Astrocyte (in vitro differentiated cells and primary cell): ENCODE results near the gene PLIN4. TPM values are rescaled to one million over a fixed set of nuclear protein-coding genes. Genes with fewer than 3 reads are reported as not detected.

Experiments
- DNase-seq: peaks from one replicate; pipeline ENCODE4 v3.0.0-alpha.2; 2010; ENCODE audit warnings: low read depth
- FAIRE-seq: peaks from 2 replicates; lab custom pipeline; 2011; peaks lifted over from hg19 to GRCh38; lab: Jason Lieb, UNC
- H2AFZ ChIP-seq: 2 replicates; pipeline ENCODE4 v1.6.0; 2012; ENCODE audit warnings: low read depth, low read length, inconsistent platforms
- H3K27ac ChIP-seq: 2 replicates; pipeline ENCODE4 v1.5.1; 2011; ENCODE audit warnings: low read depth, low read length, inconsistent platforms
- H3K27me3 ChIP-seq: 2 replicates; pipeline ENCODE4 v1.6.0; 2011; ENCODE audit warnings: low read length, inconsistent platforms; ENCODE audit not compliant: insufficient read depth
- H3K36me3 ChIP-seq: 2 replicates; pipeline ENCODE4 v1.5.1; 2011; ENCODE audit warnings: low read length, inconsistent platforms; ENCODE audit not compliant: insufficient read depth
- H3K4me1 ChIP-seq: 2 replicates; pipeline ENCODE4 v1.5.1; 2011; ENCODE audit warnings: low read length, inconsistent platforms; ENCODE audit not compliant: insufficient read depth
- H3K4me2 ChIP-seq: 2 replicates; pipeline ENCODE4 v1.6.0; 2012; ENCODE audit warnings: low read length, inconsistent platforms
- H3K4me3 ChIP-seq: 2 replicates; pipeline ENCODE4 v1.5.1; 2011; ENCODE audit warnings: low read depth, mild to moderate bottlenecking, low read length, inconsistent platforms; ENCODE audit not compliant: insufficient read depth
- H3K79me2 ChIP-seq: 2 replicates; pipeline ENCODE4 v1.6.0; 2012; ENCODE audit warnings: mild to moderate bottlenecking, low read length, inconsistent platforms; ENCODE audit not compliant: insufficient read depth
- H3K9ac ChIP-seq: 2 replicates; pipeline ENCODE4 v1.6.0; 2012; ENCODE audit warnings: mild to moderate bottlenecking, low read length, inconsistent platforms
- H3K9me3 ChIP-seq: 2 replicates; pipeline ENCODE4 v1.5.1; 2012; ENCODE audit warnings: low read depth, mild to moderate bottlenecking, low read length, inconsistent platforms; ENCODE audit not compliant: insufficient read depth
- H4K20me1 ChIP-seq: 2 replicates; pipeline ENCODE4 v1.6.0; 2012; ENCODE audit warnings: low read length, inconsistent platforms; ENCODE audit not compliant: insufficient read depth
- H3K27ac Mint-ChIP-seq: one replicate; pipeline ENCODE4 v1.8.0; 2021; ENCODE audit warnings: mild to moderate bottlenecking, mixed read lengths; ENCODE audit not compliant: unreplicated experiment
- H3K27me3 Mint-ChIP-seq: one replicate; pipeline ENCODE4 v1.8.0; 2021; ENCODE audit warnings: low read depth, mixed read lengths; ENCODE audit not compliant: unreplicated experiment
- H3K36me3 Mint-ChIP-seq: one replicate; pipeline ENCODE4 v1.8.0; 2021; ENCODE audit warnings: low read depth, mixed read lengths; ENCODE audit not compliant: unreplicated experiment
- H3K4me1 Mint-ChIP-seq: one replicate; pipeline ENCODE4 v1.8.0; 2021; ENCODE audit warnings: low read depth, mixed read lengths; ENCODE audit not compliant: unreplicated experiment
- H3K4me3 Mint-ChIP-seq: one replicate; pipeline ENCODE4 v1.8.0; 2021; ENCODE audit warnings: mild to moderate bottlenecking, moderate library complexity, mixed read lengths; ENCODE audit not compliant: unreplicated experiment
- H3K9me3 Mint-ChIP-seq: one replicate; pipeline ENCODE4 v1.8.0; 2021; ENCODE audit warnings: mild to moderate bottlenecking, mixed read lengths; ENCODE audit not compliant: unreplicated experiment
- EZH2 ChIP-seq: IDR thresholded peaks from 2 replicates; pipeline ENCODE4 v1.6.1; 2012; ENCODE audit warnings: mild to moderate bottlenecking, low read length, inconsistent platforms; ENCODE audit not compliant: insufficient read depth
- total RNA-seq: library from RNA; stranded (reverse); gene quantifications from 2 replicates; pipeline ENCODE4 v1.2.1, GENCODE V29; 2021
- TF ChIP-seq, protein P1 (sequence below): IDR thresholded peaks from 2 replicates; pipeline ENCODE4 v1.5.1; 2011; ENCODE audit warnings: low read depth, mild to moderate bottlenecking, inconsistent platforms, low read length, moderate library complexity; ENCODE audit not compliant: insufficient read depth

PLIN4 gene
- total RNA-seq, 1 donor from 2014 or later, result 0.05 TPM

DNA sequence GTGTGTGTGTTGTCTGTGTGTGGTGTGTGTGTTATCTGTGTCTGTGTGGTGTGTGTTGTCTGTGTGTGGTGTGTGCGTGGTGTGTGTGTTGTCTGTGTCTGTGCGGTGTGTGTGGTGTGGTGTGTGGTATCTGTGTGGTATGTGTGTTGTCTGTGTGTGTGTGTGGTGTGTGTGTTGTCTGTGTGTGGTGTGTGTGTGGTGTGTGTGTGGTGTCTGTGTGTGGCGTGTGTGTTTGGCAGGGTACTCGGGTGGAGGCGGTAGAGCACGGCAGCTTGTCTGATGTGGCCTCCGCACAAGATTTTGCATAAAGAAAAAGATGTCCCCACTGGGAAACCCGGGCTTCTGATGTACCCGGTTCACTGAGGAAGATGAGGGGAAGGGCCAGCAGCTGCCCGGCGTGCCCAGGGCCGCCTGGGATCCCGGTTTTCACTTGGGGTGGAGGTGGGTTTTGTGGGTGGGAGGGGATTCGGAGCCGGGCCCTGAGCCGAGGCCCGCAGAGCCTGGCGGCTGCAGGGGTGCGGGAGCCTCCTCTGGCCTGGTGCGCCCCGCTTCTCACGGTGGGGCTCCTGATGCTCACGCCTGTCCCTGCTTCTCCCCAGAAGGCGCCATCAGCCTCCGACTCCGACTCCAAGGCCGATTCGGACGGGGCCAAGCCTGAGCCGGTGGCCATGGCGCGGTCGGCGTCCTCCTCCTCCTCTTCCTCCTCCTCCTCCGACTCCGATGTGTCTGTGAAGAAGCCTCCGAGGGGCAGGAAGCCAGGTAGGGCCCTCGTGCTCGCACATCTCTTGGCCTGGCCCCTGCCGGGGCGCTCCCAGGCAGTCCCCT, 25.0 kb downstream of the PLIN4 start:
- H3K9ac ChIP-seq, result peak overlapping the region; percentile 20
- H3K27me3 ChIP-seq, result no peaks in the 10 kb centered on the region
- H3K36me3 Mint-ChIP-seq, result peaks cover 5% of the 10 kb centered on the region
- H3K4me3 Mint-ChIP-seq, result no peak overlapping the region
- H3K9me3 ChIP-seq, result no peaks in the 10 kb centered on the region
- no peaks in the 10 kb centered on the region for H3K4me1 Mint-ChIP-seq
- no peak overlapping the region for H3K4me2 ChIP-seq
- TF ChIP-seq, protein P1, sequence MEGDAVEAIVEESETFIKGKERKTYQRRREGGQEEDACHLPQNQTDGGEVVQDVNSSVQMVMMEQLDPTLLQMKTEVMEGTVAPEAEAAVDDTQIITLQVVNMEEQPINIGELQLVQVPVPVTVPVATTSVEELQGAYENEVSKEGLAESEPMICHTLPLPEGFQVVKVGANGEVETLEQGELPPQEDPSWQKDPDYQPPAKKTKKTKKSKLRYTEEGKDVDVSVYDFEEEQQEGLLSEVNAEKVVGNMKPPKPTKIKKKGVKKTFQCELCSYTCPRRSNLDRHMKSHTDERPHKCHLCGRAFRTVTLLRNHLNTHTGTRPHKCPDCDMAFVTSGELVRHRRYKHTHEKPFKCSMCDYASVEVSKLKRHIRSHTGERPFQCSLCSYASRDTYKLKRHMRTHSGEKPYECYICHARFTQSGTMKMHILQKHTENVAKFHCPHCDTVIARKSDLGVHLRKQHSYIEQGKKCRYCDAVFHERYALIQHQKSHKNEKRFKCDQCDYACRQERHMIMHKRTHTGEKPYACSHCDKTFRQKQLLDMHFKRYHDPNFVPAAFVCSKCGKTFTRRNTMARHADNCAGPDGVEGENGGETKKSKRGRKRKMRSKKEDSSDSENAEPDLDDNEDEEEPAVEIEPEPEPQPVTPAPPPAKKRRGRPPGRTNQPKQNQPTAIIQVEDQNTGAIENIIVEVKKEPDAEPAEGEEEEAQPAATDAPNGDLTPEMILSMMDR, result no peak
- TF ChIP-seq EZH2, result no peak
- H3K4me1 ChIP-seq, result no peaks in the 10 kb centered on the region
- H4K20me1 ChIP-seq, result peaks cover 16% of the 10 kb centered on the region
- no peak overlapping the region for H3K27ac Mint-ChIP-seq
- DNase-seq (no peak), FAIRE-seq (no peak)
- no peak overlapping the region for H3K4me3 ChIP-seq
- H3K27me3 Mint-ChIP-seq, result no peaks in the 10 kb centered on the region
- peaks cover 8% of the 10 kb centered on the region for H3K79me2 ChIP-seq
- H2AFZ ChIP-seq, result no peak overlapping the region
- peaks cover 13% of the 10 kb centered on the region for H3K36me3 ChIP-seq
- no peak overlapping the region for H3K27ac ChIP-seq
- H3K9me3 Mint-ChIP-seq, result no peaks in the 10 kb centered on the region

DNA sequence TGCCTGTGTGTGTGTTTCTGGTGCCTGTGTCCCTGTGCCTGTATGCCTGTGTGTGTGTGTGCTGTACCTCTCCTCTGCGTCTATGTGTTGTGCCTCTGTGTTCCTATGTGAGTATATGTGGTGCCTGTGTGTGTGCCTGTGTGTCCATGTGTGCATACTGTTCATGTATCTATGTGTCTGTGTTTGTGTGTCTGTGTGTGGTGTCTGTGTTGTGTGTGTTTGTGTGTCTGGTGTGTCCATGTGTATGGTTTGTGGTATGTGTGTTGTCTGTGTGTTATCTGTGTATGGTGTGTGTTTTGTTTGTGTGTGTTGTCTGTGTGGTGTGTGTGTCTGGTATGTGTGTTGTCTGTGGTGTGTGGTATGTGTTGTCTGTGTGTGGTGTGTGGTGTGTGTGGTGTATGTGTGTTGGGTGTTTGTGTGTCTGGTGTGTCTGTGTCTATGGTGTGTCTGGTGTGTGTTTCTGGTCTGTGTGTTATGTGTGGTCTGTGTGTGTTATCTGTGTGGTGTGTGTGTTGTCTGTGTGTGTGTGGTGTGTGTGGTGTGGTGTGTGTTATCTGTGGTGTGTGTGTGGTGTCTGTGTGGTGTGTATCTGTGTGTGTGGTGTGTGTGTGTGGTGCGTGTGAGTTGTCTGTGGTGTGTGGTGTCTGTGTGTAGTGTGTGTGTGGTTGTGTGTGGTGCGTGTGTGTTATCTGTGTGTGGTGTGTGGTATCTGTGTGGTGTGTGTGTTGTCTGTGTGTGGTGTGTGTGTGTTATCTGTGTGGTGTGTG, 25.8 kb downstream of the PLIN4 start:
- Histone ChIP-seq H3K27me3 (no peaks in the 10 kb centered on the region), H3K4me3 (no peak overlapping the region), H4K20me1 (peaks cover 16% of the 10 kb centered on the region), H3K4me2 (no peak overlapping the region), H2AFZ (no peak overlapping the region), H3K36me3 (peaks cover 13% of the 10 kb centered on the region), H3K4me1 (no peaks in the 10 kb centered on the region), H3K9me3 (no peaks in the 10 kb centered on the region), H3K79me2 (peaks cover 8% of the 10 kb centered on the region), H3K9ac (peak overlapping the region; percentile 20), H3K27ac (no peak overlapping the region)
- Mint-ChIP-seq H3K36me3 (peaks cover 5% of the 10 kb centered on the region), H3K4me3 (no peak overlapping the region), H3K27me3 (no peaks in the 10 kb centered on the region), H3K4me1 (no peaks in the 10 kb centered on the region), H3K9me3 (no peaks in the 10 kb centered on the region), H3K27ac (no peak overlapping the region)
- DNase-seq (no peak), FAIRE-seq (peak; percentile 85)
- TF ChIP-seq, protein P1, result no peak
- no peak for TF ChIP-seq EZH2
